Karpas-422 (cell line): ENCODE results near the gene ITPR2. TPM values are rescaled to one million over a fixed set of nuclear protein-coding genes. Genes with fewer than 3 reads are reported as not detected.
A peak's percentile ranks its signal among the peaks of the same experiment; 100 is the strongest.

Experiments used
- DNase-seq: peaks from one replicate; pipeline ENCODE4 v3.0.0-alpha.2; 2015
- H2AFZ ChIP-seq: fragments of 200-600 bp; sonication (generic); 2 replicates; pipeline ENCODE4 v1.6.1; 2014; ENCODE audit warnings: antibody characterized with exemption, low read length, mixed read lengths
- H3K27ac ChIP-seq: fragments of 200-600 bp; sonication (generic); 2 replicates; pipeline ENCODE4 v1.5.1; 2014; ENCODE audit warnings: mild to moderate bottlenecking, low read length, moderate library complexity
- H3K27me3 ChIP-seq: fragments of 200-600 bp; sonication (generic); 2 replicates; pipeline ENCODE4 v1.6.1; 2014; ENCODE audit warnings: low read length, mixed read lengths
- H3K36me3 ChIP-seq: fragments of 200-600 bp; sonication (generic); 2 replicates; pipeline ENCODE4 v1.6.1; 2014; ENCODE audit warnings: low read length, mixed read lengths; ENCODE audit not compliant: insufficient read depth
- H3K4me1 ChIP-seq: fragments of 200-600 bp; sonication (generic); 2 replicates; pipeline ENCODE4 v1.6.1; 2014; ENCODE audit warnings: mild to moderate bottlenecking, low read length, mixed read lengths
- H3K4me2 ChIP-seq: fragments of 200-600 bp; sonication (generic); 2 replicates; pipeline ENCODE4 v1.6.1; 2014; ENCODE audit warnings: low read length, low read depth, mild to moderate bottlenecking; ENCODE audit not compliant: poor library complexity, severe bottlenecking
- H3K4me3 ChIP-seq: fragments of 200-600 bp; sonication (generic); 2 replicates; pipeline ENCODE4 v1.5.1; 2014; ENCODE audit warnings: mild to moderate bottlenecking, antibody characterized with exemption, low read length, mixed read lengths
- H3K79me2 ChIP-seq: fragments of 200-600 bp; sonication (generic); 2 replicates; pipeline ENCODE4 v1.6.1; 2014; ENCODE audit warnings: mild to moderate bottlenecking, low read length, mixed read lengths
- H3K9ac ChIP-seq: fragments of 200-600 bp; sonication (generic); 2 replicates; pipeline ENCODE4 v1.6.0; 2014; ENCODE audit warnings: low read length
- H3K9me2 ChIP-seq: fragments of 200-600 bp; sonication (generic), shearing (Covaris generic); replicated peaks from 2 replicates; pipeline ENCODE4 v1.6.0; 2014; ENCODE audit warnings: mild to moderate bottlenecking, low read length, moderate library complexity; ENCODE audit not compliant: insufficient read depth
- H3K9me3 ChIP-seq: fragments of 300-700, 200-600 bp; sonication (generic); 2 replicates; pipeline ENCODE4 v1.6.1; 2014; ENCODE audit warnings: low read length, mixed read lengths
- H4K20me1 ChIP-seq: fragments of 200-600 bp; sonication (generic); 2 replicates; pipeline ENCODE4 v1.6.1; 2014; ENCODE audit warnings: mild to moderate bottlenecking, antibody characterized with exemption, low read length, low read depth; ENCODE audit not compliant: insufficient read depth
- total RNA-seq: library from RNA; depleted of rRNA; stranded (reverse); fragments of >200 nt; shearing (Covaris generic); gene quantifications from 2 replicates; pipeline ENCODE4 v1.2.3, GENCODE V29; 2014; ENCODE audit warnings: low replicate concordance

ITPR2 gene
- total RNA-seq, 1 experiment from 2014 or later: 128 TPM

DNA sequence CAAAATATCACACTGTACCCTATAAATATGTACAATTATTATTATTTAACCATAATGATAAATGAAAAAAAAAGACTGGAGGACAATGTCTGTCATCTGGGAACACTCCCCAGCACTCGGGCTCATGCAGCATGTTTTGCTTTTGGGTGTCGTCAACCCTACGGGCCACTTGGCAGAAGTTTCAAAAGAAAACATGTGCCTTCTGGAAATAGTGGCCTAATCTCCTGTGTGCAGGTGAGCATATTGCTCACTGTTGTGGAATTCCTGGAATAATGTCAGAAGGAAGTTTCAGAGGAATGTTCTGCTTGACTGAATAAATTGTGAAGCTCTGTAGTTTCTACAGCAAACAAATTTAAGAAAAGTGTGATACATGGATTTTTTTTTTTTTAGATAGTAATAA is 339.3 kb downstream of the ITPR2 start:
- no peaks in the 10 kb centered on the region for H3K79me2 ChIP-seq
- H3K4me1 ChIP-seq: peaks cover 9% of the 10 kb centered on the region; the same call in 1 of the 2 replicates
- no peak for DNase-seq
- H3K4me3 ChIP-seq: no peak overlapping the region
- no peak overlapping the region for H3K4me2 ChIP-seq
- no peak overlapping the region for H3K27ac ChIP-seq
- no peaks in the 10 kb centered on the region for H3K9me2 ChIP-seq
- peaks cover 17% of the 10 kb centered on the region for H3K36me3 ChIP-seq
- H4K20me1 ChIP-seq: no peaks in the 10 kb centered on the region
- H2AFZ ChIP-seq: no peak overlapping the region
- H3K9ac ChIP-seq: no peak overlapping the region
- H3K27me3 ChIP-seq: no peaks in the 10 kb centered on the region
- H3K9me3 ChIP-seq: no peaks in the 10 kb centered on the region

DNA sequence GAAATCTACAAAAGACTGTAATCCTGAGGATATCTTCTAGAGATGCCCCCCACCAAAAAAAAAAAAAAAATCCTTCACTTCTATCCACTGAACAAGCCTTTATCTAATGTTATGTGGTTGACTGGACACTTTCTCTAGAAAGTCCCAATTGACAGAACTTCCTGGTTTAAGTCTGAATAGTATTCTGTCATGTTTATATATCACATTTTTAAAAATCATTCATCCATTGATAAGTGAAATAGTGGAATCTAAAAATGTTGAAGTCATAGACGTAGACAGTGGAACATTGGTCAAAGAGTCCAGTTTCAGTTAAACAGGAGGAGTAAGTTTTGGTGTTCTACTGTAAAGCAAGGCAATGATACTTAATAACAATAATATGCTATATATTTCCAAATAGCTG is 340.6 kb downstream of the ITPR2 start:
- Histone ChIP-seq H3K9me3 (no peaks in the 10 kb centered on the region), H3K36me3 (peaks cover 17% of the 10 kb centered on the region), H2AFZ (no peak overlapping the region)

GRCh38 chr12:26489908-26490307 is 343.1 kb downstream of the ITPR2 start:
- H2AFZ ChIP-seq: no peak overlapping the region
- no peaks in the 10 kb centered on the region for H3K79me2 ChIP-seq
- no peak overlapping the region for H3K9ac ChIP-seq
- no peaks in the 10 kb centered on the region for H3K9me3 ChIP-seq
- H3K27ac ChIP-seq: no peak overlapping the region
- no peaks in the 10 kb centered on the region for H4K20me1 ChIP-seq
- no peak for DNase-seq
- H3K27me3 ChIP-seq: no peaks in the 10 kb centered on the region
- peaks cover 11% of the 10 kb centered on the region for H3K4me1 ChIP-seq
- H3K4me3 ChIP-seq: no peak overlapping the region
- no peaks in the 10 kb centered on the region for H3K9me2 ChIP-seq
- no peak overlapping the region for H3K4me2 ChIP-seq
- H3K36me3 ChIP-seq: peaks cover 21% of the 10 kb centered on the region

More for the DNA sequence above, 340.6 kb downstream of the ITPR2 start:
- Histone ChIP-seq H3K4me1 (peaks cover 17% of the 10 kb centered on the region), H3K27ac (no peak overlapping the region), H3K4me2 (no peak overlapping the region), H3K79me2 (no peaks in the 10 kb centered on the region), H4K20me1 (no peaks in the 10 kb centered on the region), H3K27me3 (no peaks in the 10 kb centered on the region), H3K4me3 (no peak overlapping the region), H3K9ac (no peak overlapping the region), H3K9me2 (no peaks in the 10 kb centered on the region)
- no peak for DNase-seq

DNA sequence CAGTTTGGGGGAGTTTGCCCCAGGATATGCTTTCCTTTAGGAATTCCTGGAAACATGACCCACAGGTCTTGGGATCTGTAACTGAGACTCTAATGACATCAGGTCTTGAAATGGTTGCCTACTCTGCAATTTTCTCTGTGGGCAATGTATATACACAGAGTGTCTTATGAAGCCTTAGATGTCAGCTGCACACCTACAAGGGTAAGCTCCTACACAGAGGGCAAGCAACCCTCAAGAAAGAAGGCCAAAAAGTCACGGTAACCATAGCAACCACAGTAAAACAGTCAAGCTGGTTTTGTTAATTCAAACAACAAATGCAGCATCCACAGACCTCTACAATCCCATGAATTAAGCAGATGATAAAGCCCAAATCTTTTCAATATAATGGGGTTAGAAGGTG is 344.6 kb downstream of the ITPR2 start:
- Histone ChIP-seq H3K9ac (no peak overlapping the region), H3K27ac (no peak overlapping the region), H3K27me3 (no peaks in the 10 kb centered on the region), H3K79me2 (no peaks in the 10 kb centered on the region), H3K9me2 (no peaks in the 10 kb centered on the region), H4K20me1 (no peaks in the 10 kb centered on the region), H3K9me3 (no peaks in the 10 kb centered on the region), H3K36me3 (peaks cover 15% of the 10 kb centered on the region; the same call in 1 of the 2 replicates), H3K4me2 (no peak overlapping the region), H2AFZ (no peak overlapping the region), H3K4me1 (peaks cover 8% of the 10 kb centered on the region), H3K4me3 (no peak overlapping the region)
- DNase-seq: peak; percentile 53

- H3K27ac ChIP-seq: peak overlapping the region; percentile 96
- no peaks in the 10 kb centered on the region for H3K9me3 ChIP-seq
- H3K4me2 ChIP-seq: peak overlapping the region; percentile 63
- peak; percentile 91 for DNase-seq
- H3K4me1 ChIP-seq: peaks cover 51% of the 10 kb centered on the region
- H3K9me2 ChIP-seq: no peaks in the 10 kb centered on the region
- peak overlapping the region; percentile 47 for H2AFZ ChIP-seq
- no peaks in the 10 kb centered on the region for H3K79me2 ChIP-seq
- H3K27me3 ChIP-seq: no peaks in the 10 kb centered on the region
- H3K4me3 ChIP-seq: peak overlapping the region; percentile 38
- peaks cover 12% of the 10 kb centered on the region for H3K36me3 ChIP-seq
- H3K9ac ChIP-seq: peak overlapping the region; percentile 58
- no peaks in the 10 kb centered on the region for H4K20me1 ChIP-seq
Observed at GRCh38 chr12:26473291-26473690, 359.7 kb downstream of the ITPR2 start.

- H3K79me2 ChIP-seq: no peaks in the 10 kb centered on the region
- peak overlapping the region; percentile 96 for H3K27ac ChIP-seq
- no peaks in the 10 kb centered on the region for H4K20me1 ChIP-seq
- H3K4me2 ChIP-seq: peak overlapping the region; percentile 63
- H3K9me3 ChIP-seq: no peaks in the 10 kb centered on the region
- H3K9me2 ChIP-seq: no peaks in the 10 kb centered on the region
- no peaks in the 10 kb centered on the region for H3K27me3 ChIP-seq
- peaks cover 8% of the 10 kb centered on the region for H3K36me3 ChIP-seq
- peak; percentile 66 for DNase-seq
- H3K4me1 ChIP-seq: peaks cover 63% of the 10 kb centered on the region
- H2AFZ ChIP-seq: no peak overlapping the region
- no peak overlapping the region for H3K4me3 ChIP-seq
- no peak overlapping the region for H3K9ac ChIP-seq
Observed at GRCh38 chr12:26471560-26471959, 361.4 kb downstream of the ITPR2 start.

GRCh38 chr12:26469421-26470180 is 363.4 kb downstream of the ITPR2 start:
- no peaks in the 10 kb centered on the region for H3K79me2 ChIP-seq
- H4K20me1 ChIP-seq: no peaks in the 10 kb centered on the region
- no peak overlapping the region for H3K4me3 ChIP-seq
- no peak overlapping the region for H2AFZ ChIP-seq
- H3K27ac ChIP-seq: peak overlapping the region; percentile 21
- H3K27me3 ChIP-seq: no peaks in the 10 kb centered on the region
- no peaks in the 10 kb centered on the region for H3K9me2 ChIP-seq
- H3K4me1 ChIP-seq: peaks cover 75% of the 10 kb centered on the region
- H3K36me3 ChIP-seq: peaks cover 4% of the 10 kb centered on the region; the same call in 1 of the 2 replicates
- H3K9me3 ChIP-seq: no peaks in the 10 kb centered on the region
- H3K9ac ChIP-seq: no peak overlapping the region
- H3K4me2 ChIP-seq: no peak overlapping the region
- DNase-seq: no peak

DNA sequence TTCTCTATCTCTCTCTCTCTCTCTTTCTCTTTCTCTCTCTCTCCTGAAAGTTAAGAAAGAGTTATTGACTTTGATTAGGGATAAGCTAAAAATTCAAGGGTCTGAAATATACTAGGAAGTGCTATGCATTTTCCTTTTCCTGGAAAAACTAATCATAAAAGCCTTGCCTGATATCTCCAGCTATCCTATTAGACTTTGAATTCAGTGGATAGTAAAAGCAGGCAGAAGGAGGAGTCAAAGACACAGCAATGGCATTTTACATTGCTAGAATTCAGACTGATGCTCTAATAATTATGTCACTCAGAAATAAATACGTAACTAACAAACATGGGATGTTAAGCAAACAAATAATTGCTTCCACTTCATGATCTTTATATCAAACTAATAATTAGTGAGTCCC is 365.6 kb downstream of the ITPR2 start:
- Histone ChIP-seq H3K9me2 (no peaks in the 10 kb centered on the region), H3K4me3 (no peak overlapping the region), H3K4me2 (no peak overlapping the region), H3K27me3 (no peaks in the 10 kb centered on the region), H3K79me2 (no peaks in the 10 kb centered on the region), H3K4me1 (peaks cover 55% of the 10 kb centered on the region), H4K20me1 (no peaks in the 10 kb centered on the region), H2AFZ (no peak overlapping the region), H3K9ac (no peak overlapping the region), H3K27ac (no peak overlapping the region), H3K9me3 (no peaks in the 10 kb centered on the region), H3K36me3 (peaks cover under 1% of the 10 kb centered on the region; the same call in 1 of the 2 replicates)
- no peak for DNase-seq
